Stimulated activated memory B cell treated with anti-CD40 and anti-IgM and Interleukin-4, amounts not matched to agents 10 μg/mL and 1 μg/mL and 100 μg/mL, for 72 hours (primary cell): ENCODE measurements around the gene MNX1.

Experiments used
- ATAC-seq: fragments of 150-1000 bp; cut with Tn5 transposase; 2 replicates; pipeline ENCODE4 v1.10.0; 2021
- H3K27ac Mint-ChIP-seq: one replicate; pipeline ENCODE4 v1.8.0; 2022; ENCODE audit warnings: mild to moderate bottlenecking, mixed read lengths
- H3K27me3 Mint-ChIP-seq: one replicate; pipeline ENCODE4 v1.8.0; 2022; ENCODE audit warnings: mixed read lengths
- H3K36me3 Mint-ChIP-seq: one replicate; pipeline ENCODE4 v1.8.0; 2022; ENCODE audit warnings: mixed read lengths
- H3K4me1 Mint-ChIP-seq: one replicate; pipeline ENCODE4 v1.8.0; 2022; ENCODE audit warnings: mixed read lengths
- H3K4me3 Mint-ChIP-seq: one replicate; pipeline ENCODE4 v1.8.0; 2022; ENCODE audit warnings: mild to moderate bottlenecking, moderate library complexity, mixed read lengths
- H3K9me3 Mint-ChIP-seq: one replicate; pipeline ENCODE4 v1.8.0; 2022; ENCODE audit warnings: mixed read lengths

Gene MNX1

DNA sequence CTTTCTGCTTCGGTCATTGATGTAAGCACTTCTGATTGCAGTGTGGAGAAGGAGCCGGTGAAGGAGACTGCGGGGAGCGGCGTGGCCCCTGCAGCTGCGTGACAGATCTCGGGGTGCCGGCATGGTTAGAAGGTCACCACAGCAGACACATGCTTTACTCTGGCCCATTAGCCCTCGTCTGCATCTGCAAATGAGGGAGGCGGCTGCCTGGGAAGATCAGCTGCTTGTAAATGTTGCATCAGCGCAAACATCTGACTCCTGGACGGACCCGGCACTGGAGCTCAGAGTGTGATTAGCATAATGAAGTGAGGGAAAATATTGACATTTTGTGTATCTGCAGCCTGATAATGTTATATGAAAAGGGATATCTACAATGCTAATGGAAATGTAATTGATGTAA, 30.5 kb upstream of the MNX1 start:
- ATAC-seq: no peak
- no peaks in the 10 kb centered on the region for H3K4me1 Mint-ChIP-seq
- peaks cover 9% of the 10 kb centered on the region for H3K9me3 Mint-ChIP-seq
- H3K4me3 Mint-ChIP-seq: no peak overlapping the region
- H3K27me3 Mint-ChIP-seq: peaks cover 39% of the 10 kb centered on the region
- no peak overlapping the region for H3K27ac Mint-ChIP-seq
- no peaks in the 10 kb centered on the region for H3K36me3 Mint-ChIP-seq

DNA sequence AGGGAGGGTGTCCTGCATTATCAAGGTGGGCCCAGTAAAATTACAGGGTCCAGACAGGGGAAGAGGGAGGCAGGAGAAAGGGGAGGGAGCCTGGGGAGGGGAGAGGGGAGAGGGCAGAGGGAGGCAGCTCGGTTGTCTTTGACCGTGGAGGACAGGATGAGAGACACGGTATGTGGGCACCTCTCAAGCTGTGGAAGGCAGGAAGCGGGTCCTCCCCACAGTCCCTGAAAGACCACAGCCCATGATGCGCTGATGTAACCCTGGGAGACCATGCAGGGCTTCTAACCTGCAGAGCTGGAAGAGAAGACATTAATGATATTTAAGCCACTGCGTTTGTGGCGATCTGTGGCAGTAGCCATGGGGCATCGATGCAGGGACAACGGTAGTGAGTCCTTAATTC, 27.2 kb upstream of the MNX1 start:
- no peak for ATAC-seq
- no peak overlapping the region for H3K4me3 Mint-ChIP-seq
- H3K9me3 Mint-ChIP-seq: peaks cover 11% of the 10 kb centered on the region
- no peaks in the 10 kb centered on the region for H3K36me3 Mint-ChIP-seq
- H3K27me3 Mint-ChIP-seq: peaks cover 53% of the 10 kb centered on the region
- H3K4me1 Mint-ChIP-seq: no peaks in the 10 kb centered on the region
- no peak overlapping the region for H3K27ac Mint-ChIP-seq

DNA sequence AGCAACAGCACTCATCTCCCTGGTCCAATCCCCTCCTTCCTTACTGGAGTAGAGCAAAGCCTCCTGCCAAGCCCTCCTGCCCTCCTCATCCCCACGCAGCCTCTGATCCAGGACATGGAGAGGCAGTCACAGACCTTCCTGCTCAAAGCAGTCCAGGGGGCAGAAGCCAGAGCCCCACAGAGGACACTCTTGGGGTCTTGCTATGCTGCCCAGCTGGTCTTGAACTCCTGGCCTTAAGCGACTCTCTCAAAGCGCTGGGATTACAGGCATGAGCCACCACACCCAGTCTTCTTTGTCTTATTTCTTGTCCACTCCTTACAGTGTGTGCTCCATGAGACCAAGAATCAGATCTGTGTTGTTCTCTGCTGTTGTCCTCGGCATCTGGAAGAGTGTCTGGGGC, 26.6 kb upstream of the MNX1 start:
- no peak for ATAC-seq
- Mint-ChIP-seq H3K36me3 (no peaks in the 10 kb centered on the region), H3K4me1 (no peaks in the 10 kb centered on the region), H3K27ac (no peak overlapping the region), H3K9me3 (peaks cover 11% of the 10 kb centered on the region), H3K27me3 (peaks cover 51% of the 10 kb centered on the region), H3K4me3 (no peak overlapping the region)

DNA sequence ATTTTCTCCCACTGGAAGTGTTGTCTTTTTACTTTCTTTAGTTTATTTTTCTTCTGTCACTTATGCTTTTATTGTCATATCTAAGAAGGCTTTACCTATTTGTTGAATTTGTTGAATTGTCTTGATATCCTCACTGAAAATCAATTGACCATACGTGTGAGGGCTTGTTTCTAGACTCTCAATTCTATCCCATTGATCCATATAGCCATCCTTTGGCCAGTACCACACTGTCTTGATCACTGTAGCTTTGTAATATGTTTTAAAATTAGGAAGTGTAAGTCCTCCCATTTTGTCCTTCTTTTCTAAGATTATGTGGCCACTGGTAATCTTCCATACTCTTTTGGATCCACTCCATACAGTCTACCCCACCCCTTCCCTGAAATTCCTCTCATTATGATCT, 25.5 kb upstream of the MNX1 start:
- Mint-ChIP-seq H3K4me1 (no peaks in the 10 kb centered on the region), H3K36me3 (no peaks in the 10 kb centered on the region), H3K9me3 (peaks cover 11% of the 10 kb centered on the region), H3K4me3 (no peak overlapping the region), H3K27me3 (peaks cover 48% of the 10 kb centered on the region), H3K27ac (no peak overlapping the region)
- no peak for ATAC-seq

DNA sequence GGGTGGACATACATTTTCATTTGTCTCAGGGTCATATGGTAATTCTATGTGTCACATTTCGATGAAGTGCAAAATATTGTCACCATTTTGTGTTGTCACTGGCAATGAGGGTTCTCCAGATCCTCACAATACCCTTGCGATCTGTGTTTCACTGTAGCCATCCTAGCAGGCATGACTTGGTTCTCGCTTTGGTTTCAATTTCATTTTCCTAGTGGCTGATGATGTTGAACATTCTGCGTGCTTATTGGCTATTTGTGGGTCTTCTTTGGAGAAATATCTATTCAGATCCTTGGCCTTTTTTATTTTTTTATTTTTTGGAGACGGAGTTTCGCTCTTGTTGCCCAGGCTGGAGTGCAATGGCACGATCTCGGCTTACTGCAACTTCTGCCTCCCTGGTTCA, 24.8 kb upstream of the MNX1 start:
- no peak for ATAC-seq
- Mint-ChIP-seq H3K4me1 (no peaks in the 10 kb centered on the region), H3K9me3 (peaks cover 11% of the 10 kb centered on the region), H3K27me3 (peaks cover 42% of the 10 kb centered on the region), H3K4me3 (no peak overlapping the region), H3K27ac (no peak overlapping the region), H3K36me3 (no peaks in the 10 kb centered on the region)

DNA sequence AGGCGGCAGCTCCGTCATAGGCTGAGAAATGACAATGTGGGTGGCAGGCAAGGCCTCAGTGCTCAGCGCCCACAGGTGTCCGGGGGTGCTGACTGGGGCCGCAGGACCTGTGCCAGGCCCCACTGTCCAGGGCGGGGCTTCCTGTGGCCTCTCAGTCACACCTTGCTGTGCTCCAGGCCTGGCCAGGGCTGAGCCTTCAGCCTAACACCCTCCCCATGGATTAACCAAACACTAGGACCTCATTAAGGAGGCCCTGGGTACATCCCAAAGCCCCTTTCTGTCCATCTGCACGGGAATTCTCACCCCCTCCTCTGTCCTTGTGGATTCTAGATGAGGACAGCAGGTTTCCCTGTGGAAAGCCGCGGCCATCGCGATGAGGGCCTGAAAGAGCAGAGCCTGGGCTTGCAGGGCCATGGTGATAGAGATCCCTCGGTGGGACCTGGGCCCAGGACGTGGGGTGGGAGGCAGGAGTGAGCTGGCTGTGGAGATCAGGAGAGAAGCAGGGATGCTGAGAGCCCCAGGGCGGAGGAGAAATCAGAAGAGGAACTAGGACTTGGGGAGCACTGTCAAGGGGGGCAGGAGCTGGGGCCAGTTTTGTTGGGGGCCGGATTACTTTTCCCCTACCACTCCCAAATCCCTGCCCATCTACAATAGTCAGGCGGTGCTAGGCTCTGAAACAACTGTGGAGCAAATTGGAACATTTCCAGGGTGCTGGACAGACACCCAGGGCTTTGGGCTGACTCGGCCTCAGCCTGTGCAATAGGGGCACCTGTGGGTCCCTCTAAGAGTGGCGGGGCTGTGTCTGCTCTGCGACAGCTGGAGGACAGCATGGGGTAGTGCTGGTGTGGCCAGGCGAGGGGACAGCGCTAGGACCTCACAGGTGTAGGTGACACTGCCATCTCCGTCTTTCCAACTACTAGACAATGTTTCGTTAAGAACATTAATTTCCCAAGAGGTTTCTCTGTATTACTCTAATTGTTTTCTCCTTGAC, 23.3 kb upstream of the MNX1 start:
- H3K27ac Mint-ChIP-seq: no peak overlapping the region
- ATAC-seq: no peak

DNA sequence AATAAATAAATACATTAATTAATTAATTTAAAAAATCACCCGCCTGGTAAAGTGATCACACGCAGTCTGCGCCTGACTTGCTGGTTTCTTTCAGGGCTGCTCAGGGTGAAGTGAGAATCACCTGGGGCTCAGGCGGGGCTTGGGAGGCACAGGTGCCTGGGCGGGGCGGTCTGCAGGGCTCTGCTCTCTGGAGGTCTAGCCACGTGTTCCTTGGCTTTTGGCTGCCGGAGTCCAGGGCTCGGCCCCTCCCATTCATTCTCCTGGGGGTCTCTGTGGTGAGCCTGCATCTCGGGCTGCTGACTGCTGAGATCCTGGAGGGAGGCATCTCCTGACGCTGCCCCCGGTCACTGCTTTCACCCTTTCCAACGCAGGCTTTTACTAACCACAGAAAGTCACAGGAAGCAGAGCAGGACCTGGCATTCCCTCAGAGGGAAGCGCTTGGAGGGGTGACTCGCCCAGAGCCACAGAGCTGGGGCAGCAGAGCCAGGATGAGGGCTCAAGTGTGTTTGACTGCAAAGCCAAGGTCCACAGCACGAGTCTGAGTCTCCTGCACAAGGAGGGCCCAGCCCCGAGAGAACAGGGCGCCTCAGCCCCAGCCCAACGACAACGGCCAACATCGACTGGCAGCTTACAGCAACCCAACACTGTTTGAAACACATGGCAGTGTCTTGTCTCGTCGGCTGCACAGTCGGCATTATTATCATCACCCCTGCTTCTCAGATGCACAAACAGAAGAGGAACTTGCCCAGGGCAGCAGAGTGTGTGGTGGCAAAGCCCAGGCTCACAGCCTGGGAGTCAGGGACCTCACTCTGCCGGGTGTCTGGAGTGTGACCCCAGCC, 22.4 kb upstream of the MNX1 start:
- peaks cover 64% of the 10 kb centered on the region for H3K27me3 Mint-ChIP-seq
- no peaks in the 10 kb centered on the region for H3K4me1 Mint-ChIP-seq

More for the DNA sequence above, 23.3 kb upstream of the MNX1 start:
- Mint-ChIP-seq H3K36me3 (no peaks in the 10 kb centered on the region), H3K4me1 (no peaks in the 10 kb centered on the region), H3K9me3 (peaks cover 11% of the 10 kb centered on the region), H3K4me3 (no peak overlapping the region), H3K27me3 (peaks cover 55% of the 10 kb centered on the region)

DNA sequence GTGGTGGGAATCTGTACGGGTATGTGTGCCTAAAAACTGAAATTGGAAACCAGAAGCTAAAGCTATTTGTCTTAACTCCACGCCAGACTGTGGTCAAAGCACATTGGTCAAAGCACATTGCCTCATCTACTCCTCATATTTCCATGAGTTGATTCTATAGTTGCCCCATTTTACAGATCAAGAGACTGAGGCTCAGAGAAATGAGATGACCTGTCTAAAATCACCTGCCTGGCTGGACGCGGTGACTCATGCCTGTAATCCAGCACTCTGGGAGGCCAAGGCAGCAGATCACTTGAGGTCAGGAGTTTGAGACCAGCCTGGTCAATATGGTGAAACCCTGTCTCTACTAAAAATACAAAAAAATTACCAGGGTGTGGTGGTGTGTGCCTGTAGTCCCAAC, 21.7 kb upstream of the MNX1 start:
- Mint-ChIP-seq H3K27ac (no peak overlapping the region), H3K4me1 (no peaks in the 10 kb centered on the region), H3K4me3 (no peak overlapping the region), H3K27me3 (peaks cover 66% of the 10 kb centered on the region), H3K9me3 (peaks cover 11% of the 10 kb centered on the region), H3K36me3 (no peaks in the 10 kb centered on the region)
- no peak for ATAC-seq

More for the DNA sequence above, 22.4 kb upstream of the MNX1 start:
- no peak for ATAC-seq
- no peak overlapping the region for H3K27ac Mint-ChIP-seq
- H3K36me3 Mint-ChIP-seq: no peaks in the 10 kb centered on the region
- peaks cover 11% of the 10 kb centered on the region for H3K9me3 Mint-ChIP-seq
- H3K4me3 Mint-ChIP-seq: no peak overlapping the region

DNA sequence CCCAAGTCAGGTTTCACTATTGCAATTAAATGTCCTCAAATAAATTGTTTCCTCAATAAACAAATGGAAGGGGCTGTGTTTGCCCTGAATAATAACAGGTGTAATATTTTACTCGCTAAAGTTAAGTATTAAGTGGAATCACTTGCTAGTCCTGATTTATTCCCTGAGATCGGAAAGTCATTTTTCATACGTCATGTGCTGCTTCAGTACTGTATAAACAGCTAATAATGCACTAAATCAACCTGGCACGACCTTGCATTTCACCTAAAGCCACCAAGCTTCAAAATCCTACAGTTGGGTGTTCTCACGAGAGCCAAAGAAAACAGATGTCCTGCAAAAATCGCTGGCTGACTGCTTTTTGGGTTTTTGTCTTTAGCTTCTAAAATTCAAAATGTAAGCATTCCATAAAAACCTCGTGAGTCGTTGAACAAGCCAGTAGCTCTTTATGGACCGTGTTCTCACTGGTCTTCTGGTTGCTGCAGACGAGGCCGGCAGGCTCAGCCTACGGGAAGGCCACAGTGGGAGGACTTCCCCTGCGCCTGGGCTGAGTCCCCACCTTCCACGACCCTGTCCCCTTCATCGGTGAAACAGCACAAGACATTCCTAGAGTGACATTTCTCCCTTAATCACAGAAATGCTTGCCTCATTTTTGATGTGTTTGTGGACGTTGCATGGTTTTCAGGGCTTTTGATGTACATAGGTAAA, 17.9 kb upstream of the MNX1 start:
- Mint-ChIP-seq H3K9me3 (peaks cover 3% of the 10 kb centered on the region), H3K36me3 (no peaks in the 10 kb centered on the region), H3K27me3 (peaks cover 80% of the 10 kb centered on the region), H3K4me3 (no peak overlapping the region), H3K27ac (no peak overlapping the region), H3K4me1 (no peaks in the 10 kb centered on the region)
- ATAC-seq: no peak

DNA sequence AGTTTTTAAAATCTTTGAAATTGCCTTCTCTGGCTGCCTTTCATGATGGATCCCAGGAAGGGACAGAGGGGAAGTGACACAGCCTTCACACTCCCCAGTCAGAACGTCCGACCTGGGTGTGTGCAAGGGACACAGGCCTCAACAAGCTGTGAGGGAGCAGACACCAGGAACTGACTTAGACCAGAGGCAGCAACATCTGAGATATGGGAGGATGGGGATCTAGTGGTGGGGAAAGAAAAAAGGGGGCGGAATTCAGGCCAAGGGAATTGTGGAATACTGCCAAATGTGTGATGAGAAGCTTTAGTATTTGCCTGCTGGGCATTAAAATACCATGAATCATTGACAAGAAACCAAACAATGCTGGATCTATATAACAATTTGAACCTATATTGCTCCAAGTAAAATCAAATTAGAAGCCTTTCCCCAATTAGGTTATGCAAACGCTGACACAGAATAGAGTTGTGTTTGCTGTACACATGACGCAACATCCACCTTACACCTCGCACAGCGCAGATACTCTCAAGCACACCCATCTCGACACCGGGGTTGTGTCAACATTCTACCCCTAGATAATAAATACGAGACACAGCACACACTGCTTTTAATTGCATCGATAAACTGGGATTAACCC, 17.2 kb upstream of the MNX1 start:
- peaks cover 2% of the 10 kb centered on the region for H3K4me1 Mint-ChIP-seq
- H3K9me3 Mint-ChIP-seq: peaks cover 3% of the 10 kb centered on the region
- H3K27me3 Mint-ChIP-seq: peaks cover 85% of the 10 kb centered on the region
- no peaks in the 10 kb centered on the region for H3K36me3 Mint-ChIP-seq
- no peak overlapping the region for H3K27ac Mint-ChIP-seq
- ATAC-seq: no peak
- no peak overlapping the region for H3K4me3 Mint-ChIP-seq

DNA sequence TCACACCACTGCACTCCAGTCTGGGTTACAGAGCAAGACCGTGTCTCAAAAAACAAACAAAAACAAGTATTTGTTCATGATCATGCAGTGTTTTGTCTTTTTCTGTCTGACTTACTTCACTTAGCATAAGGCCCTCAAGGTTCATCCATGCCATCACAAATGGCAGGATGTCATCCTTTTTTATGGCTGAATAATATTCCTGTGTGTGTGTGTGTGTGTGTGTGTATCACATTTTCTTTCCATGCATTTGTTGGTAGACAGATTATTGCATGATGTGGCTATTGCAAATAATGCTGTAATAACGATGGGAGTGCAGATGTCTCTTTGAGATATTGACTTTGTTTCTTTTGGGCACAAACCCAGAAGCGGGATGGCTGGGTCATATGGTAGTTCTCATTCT, 14.3 kb upstream of the MNX1 start:
- Mint-ChIP-seq H3K4me3 (no peak overlapping the region), H3K36me3 (no peaks in the 10 kb centered on the region), H3K27me3 (peaks cover 81% of the 10 kb centered on the region), H3K4me1 (peaks cover 9% of the 10 kb centered on the region), H3K27ac (no peak overlapping the region), H3K9me3 (peaks cover 3% of the 10 kb centered on the region)
- ATAC-seq: no peak

DNA sequence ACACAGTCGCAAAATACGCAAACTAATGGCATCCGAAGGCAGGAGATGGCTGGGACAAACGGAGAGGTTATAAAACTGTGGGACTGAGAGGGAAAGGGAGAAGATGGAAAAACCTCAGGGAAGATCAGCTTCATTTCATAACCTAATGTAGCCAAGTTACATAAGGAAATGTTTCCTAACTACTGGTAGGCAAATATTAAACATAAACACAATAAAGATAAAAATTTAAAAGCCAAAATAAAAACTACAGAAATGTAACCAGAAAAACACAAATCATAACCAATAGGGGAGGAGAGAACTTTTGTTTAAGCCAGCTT, 13.1 kb upstream of the MNX1 start:
- peaks cover 3% of the 10 kb centered on the region for H3K9me3 Mint-ChIP-seq
- no peak overlapping the region for H3K4me3 Mint-ChIP-seq
- H3K27ac Mint-ChIP-seq: no peak overlapping the region
- ATAC-seq: no peak
- peaks cover 78% of the 10 kb centered on the region for H3K27me3 Mint-ChIP-seq
- H3K4me1 Mint-ChIP-seq: peaks cover 16% of the 10 kb centered on the region
- H3K36me3 Mint-ChIP-seq: no peaks in the 10 kb centered on the region

DNA sequence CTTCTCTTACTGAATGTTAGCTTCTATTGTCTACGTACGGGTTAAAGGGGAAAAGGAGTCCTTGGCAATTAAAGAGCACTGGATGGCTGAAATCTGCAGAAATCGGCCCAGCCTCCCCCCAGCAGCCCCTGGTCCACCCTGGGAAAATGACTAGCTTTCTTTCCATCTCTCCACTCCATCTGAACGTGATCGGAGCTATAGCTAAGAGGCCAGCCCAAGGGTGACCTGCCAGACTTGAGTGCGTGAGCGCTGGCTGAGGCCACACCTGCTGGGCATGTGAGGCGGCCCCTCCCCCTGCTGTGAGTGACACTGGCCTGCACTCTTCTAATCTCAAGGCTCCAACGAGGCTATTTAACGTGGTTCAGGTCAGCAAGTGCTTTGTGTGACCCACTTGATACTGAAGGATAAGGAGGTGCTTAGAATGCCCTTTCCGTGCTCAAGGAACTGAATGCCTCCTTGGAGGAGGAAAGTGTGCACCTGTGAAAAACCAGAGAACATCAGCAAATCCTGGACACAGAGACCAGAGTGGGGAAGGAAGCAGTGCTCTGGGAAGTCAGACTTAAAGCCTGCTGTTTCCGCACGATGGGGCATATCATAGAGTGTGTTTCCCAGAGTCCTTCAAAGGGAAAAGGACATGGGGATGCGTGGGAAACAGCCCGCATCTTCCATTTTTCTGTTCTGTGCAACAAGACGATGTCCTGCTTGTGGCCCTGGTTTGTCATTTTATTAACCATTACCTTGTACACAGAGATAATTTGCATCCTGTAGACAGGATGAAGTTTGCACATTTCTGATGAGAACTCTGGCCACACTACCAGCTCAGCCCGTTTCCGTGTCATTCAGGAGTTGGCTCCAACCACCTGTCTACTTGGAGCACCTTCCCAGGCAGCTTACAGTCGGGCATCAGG, 12.5 kb upstream of the MNX1 start:
- Mint-ChIP-seq H3K9me3 (peaks cover 3% of the 10 kb centered on the region), H3K4me3 (no peak overlapping the region), H3K4me1 (peaks cover 16% of the 10 kb centered on the region), H3K36me3 (no peaks in the 10 kb centered on the region), H3K27me3 (peaks cover 73% of the 10 kb centered on the region), H3K27ac (no peak overlapping the region)
- no peak for ATAC-seq
